Superior temporal gyrus (tissue), 1 donor: Measurements from ENCODE around the gene GMPPB.

Source experiments
- DNase-seq: peaks from one replicate; pipeline ENCODE4 v3.0.0-alpha.2; 2016; ENCODE audit errors: extremely low spot score

The GMPPB gene

DNA sequence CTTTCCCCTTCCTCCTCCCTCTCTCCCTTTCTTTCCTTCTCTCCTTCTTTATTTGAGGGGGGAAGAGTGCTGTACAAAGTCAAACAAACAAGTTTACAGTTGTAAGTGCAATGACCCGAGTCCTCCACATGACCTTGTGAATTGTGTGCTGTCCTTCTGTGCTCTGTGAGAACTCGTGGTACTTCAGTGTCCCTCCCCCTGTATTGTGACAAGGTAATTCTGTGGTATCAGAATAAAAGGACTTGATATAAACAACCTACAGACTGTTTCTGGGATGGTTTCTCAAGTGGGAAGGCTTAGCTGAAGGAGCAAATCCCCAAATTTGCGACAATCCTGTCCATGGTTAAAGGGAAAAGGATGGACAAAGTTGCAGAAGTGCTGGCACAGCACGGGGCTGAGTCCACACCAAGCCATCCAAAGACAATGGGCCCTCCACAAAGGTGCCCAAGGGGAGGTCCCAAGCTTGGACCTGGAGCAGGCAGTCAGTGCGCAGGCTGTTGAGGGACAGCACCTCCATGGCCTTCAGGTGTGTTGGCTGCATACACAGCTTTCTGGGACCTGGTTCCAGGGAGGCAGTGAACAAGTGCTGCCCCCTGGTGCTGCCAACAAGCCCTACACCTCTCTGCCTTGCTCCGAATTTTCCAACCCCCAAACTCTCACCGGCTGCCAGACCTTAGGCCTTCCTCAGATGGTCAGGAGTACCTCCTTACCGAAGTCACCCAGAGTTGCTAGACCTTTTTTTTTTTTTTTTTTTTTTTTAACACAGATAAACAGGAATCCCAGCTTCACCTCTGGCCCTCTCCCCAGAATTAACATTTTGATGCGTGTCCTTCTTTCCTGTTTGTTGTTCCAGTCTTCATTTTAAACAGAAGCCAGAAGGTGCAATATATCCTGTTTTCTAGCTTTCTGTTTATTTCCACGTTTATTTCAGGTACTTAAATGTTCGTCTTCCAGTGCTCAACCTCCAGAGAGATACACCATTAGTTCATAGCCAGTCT is 52.2 kb downstream of the GMPPB start:
- peak; percentile 79 for DNase-seq

- no peak for DNase-seq
These were observed 52.8 kb downstream of the GMPPB start for GRCh38 chr3:49670940-49671290.
